Measurements from ENCODE around the gene MRPL52.
A peak's percentile ranks its signal among the peaks of the same experiment; 100 is the strongest.
"Not testable (repeated sequence)": the region's sequence is repeated elsewhere in the genome, so short reads cannot be mapped to it uniquely, and the experiment has no call there.

MRPL52 gene

GRCh38 chr14:22848351-22849164 lies 18.9 kb downstream of the MRPL52 start:
- no peak overlapping the region for H2AFZ ChIP-seq (ENCODE audit: low read length, unreplicated experiment)
- peak overlapping the region; percentile 16 for H3K4me3 ChIP-seq (ENCODE audit: low read depth, low read length)
- H3K27ac ChIP-seq (ENCODE audit: low read depth, low read length): peak overlapping the region; percentile 100
- H3K79me2 ChIP-seq (ENCODE audit: control insufficient read depth, insufficient read depth, low read length, unreplicated experiment): peaks cover under 1% of the 10 kb centered on the region
- peaks cover 14% of the 10 kb centered on the region; the same call in 1 of the 2 replicates for H3K36me3 ChIP-seq (ENCODE audit: insufficient read depth, low read length)
- peaks cover 77% of the 10 kb centered on the region for H3K4me1 ChIP-seq (ENCODE audit: control insufficient read depth, insufficient read depth, low read length, unreplicated experiment)
- no peaks in the 10 kb centered on the region for H3K27me3 ChIP-seq (ENCODE audit: insufficient read depth, low read length)

GRCh38 chr14:22849212-22849819 lies 19.6 kb downstream of the MRPL52 start:
- Histone ChIP-seq H3K27ac (ENCODE audit: low read depth, low read length) (peak overlapping the region; percentile 100), H3K27me3 (ENCODE audit: insufficient read depth, low read length) (no peaks in the 10 kb centered on the region), H3K79me2 (ENCODE audit: control insufficient read depth, insufficient read depth, low read length, unreplicated experiment) (no peaks in the 10 kb centered on the region), H3K4me3 (ENCODE audit: low read depth, low read length) (no peak overlapping the region), H3K36me3 (ENCODE audit: insufficient read depth, low read length) (peaks cover 13% of the 10 kb centered on the region; the same call in 1 of the 2 replicates), H3K4me1 (ENCODE audit: control insufficient read depth, insufficient read depth, low read length, unreplicated experiment) (peaks cover 77% of the 10 kb centered on the region), H2AFZ (ENCODE audit: low read length, unreplicated experiment) (no peak overlapping the region)

GRCh38 chr14:22850944-22851764 lies 21.5 kb downstream of the MRPL52 start:
- Histone ChIP-seq H3K4me3 (ENCODE audit: low read depth, low read length) (peak overlapping the region; percentile 60), H3K79me2 (ENCODE audit: control insufficient read depth, insufficient read depth, low read length, unreplicated experiment) (no peaks in the 10 kb centered on the region), H3K36me3 (ENCODE audit: insufficient read depth, low read length) (no peaks in the 10 kb centered on the region), H3K27ac (ENCODE audit: low read depth, low read length) (peak overlapping the region; percentile 100), H2AFZ (ENCODE audit: low read length, unreplicated experiment) (no peak overlapping the region), H3K4me1 (ENCODE audit: control insufficient read depth, insufficient read depth, low read length, unreplicated experiment) (peaks cover 68% of the 10 kb centered on the region), H3K27me3 (ENCODE audit: insufficient read depth, low read length) (no peaks in the 10 kb centered on the region)

- Histone ChIP-seq H3K4me1 (ENCODE audit: control insufficient read depth, insufficient read depth, low read length, unreplicated experiment) (peaks cover 58% of the 10 kb centered on the region), H3K27ac (ENCODE audit: low read depth, low read length) (peak overlapping the region; percentile 100)
- H3K36me3 ChIP-seq (ENCODE audit: insufficient read depth, low read length); H2AFZ ChIP-seq (ENCODE audit: low read length, unreplicated experiment); H3K27me3 ChIP-seq (ENCODE audit: insufficient read depth, low read length); H3K4me3 ChIP-seq (ENCODE audit: low read depth, low read length); H3K79me2 ChIP-seq (ENCODE audit: control insufficient read depth, insufficient read depth, low read length, unreplicated experiment): not testable (repeated sequence)
Observed at GRCh38 chr14:22852178-22852577, 22.5 kb downstream of the MRPL52 start.

- H3K79me2 ChIP-seq (ENCODE audit: control insufficient read depth, insufficient read depth, low read length, unreplicated experiment): no peaks in the 10 kb centered on the region
- no peaks in the 10 kb centered on the region; the same call in 1 of the 2 replicates for H3K36me3 ChIP-seq (ENCODE audit: insufficient read depth, low read length)
- no peaks in the 10 kb centered on the region for H3K27me3 ChIP-seq (ENCODE audit: insufficient read depth, low read length)
- peak overlapping the region; percentile 100 for H2AFZ ChIP-seq (ENCODE audit: low read length, unreplicated experiment)
- H3K4me1 ChIP-seq (ENCODE audit: control insufficient read depth, insufficient read depth, low read length, unreplicated experiment): peaks cover 57% of the 10 kb centered on the region
- peak overlapping the region; percentile 100 for H3K27ac ChIP-seq (ENCODE audit: low read depth, low read length)
- 0 out of 2 replicates have a peak overlapping the region, but pooled peaks have one; percentile 79 for H3K4me3 ChIP-seq (ENCODE audit: low read depth, low read length)
Observed at GRCh38 chr14:22852599-22852939, 22.9 kb downstream of the MRPL52 start.

DNA sequence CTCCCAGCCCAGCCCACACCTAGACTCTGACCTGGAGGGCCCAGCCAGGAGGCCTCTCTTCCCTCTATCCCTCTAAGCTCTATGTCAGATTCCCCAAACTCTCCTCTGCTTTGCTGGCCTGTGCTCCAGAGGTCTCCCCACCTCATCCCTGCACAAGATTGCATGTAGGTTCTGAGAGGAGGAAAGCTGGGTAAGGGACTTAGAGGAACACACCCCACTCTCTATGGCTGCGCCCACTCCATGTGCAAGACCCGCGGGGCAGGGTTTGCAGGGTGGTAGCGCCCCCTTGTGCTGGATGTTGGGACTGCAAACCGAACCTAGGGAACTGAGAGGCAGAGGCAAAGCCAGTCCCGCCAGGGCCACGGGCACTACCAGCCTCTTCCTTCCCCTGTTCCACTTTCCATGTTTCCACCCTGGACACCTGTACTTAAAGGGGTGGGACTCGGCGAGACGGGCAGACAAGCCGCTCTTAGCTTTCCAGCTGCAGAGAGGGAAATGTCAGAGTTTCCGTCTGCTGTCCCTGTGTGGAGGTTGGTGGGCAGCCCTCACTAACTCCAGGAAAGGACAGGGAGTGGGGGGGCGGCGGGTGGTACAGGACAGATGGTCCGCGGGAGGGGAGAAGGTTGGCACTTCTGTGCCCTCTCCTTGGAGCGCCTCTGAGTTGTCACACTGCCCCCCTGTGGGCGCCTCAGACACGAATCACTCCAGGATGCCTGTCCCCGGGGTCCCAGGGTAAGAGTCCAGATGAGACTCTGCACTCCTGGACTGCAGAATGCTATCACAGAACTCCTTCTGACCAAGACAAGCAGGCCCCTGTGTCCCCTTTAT lies 23.5 kb downstream of the MRPL52 start:
- H3K27ac ChIP-seq (ENCODE audit: low read depth, low read length): peak overlapping the region; percentile 100
- peaks cover 51% of the 10 kb centered on the region for H3K4me1 ChIP-seq (ENCODE audit: control insufficient read depth, insufficient read depth, low read length, unreplicated experiment)
- no peaks in the 10 kb centered on the region for H3K79me2 ChIP-seq (ENCODE audit: control insufficient read depth, insufficient read depth, low read length, unreplicated experiment)
- H2AFZ ChIP-seq (ENCODE audit: low read length, unreplicated experiment): peak overlapping the region; percentile 100
- H3K4me3 ChIP-seq (ENCODE audit: low read depth, low read length): peak overlapping the region; percentile 79
- no peaks in the 10 kb centered on the region; the same call in 1 of the 2 replicates for H3K36me3 ChIP-seq (ENCODE audit: insufficient read depth, low read length)
- H3K27me3 ChIP-seq (ENCODE audit: insufficient read depth, low read length): no peaks in the 10 kb centered on the region

DNA sequence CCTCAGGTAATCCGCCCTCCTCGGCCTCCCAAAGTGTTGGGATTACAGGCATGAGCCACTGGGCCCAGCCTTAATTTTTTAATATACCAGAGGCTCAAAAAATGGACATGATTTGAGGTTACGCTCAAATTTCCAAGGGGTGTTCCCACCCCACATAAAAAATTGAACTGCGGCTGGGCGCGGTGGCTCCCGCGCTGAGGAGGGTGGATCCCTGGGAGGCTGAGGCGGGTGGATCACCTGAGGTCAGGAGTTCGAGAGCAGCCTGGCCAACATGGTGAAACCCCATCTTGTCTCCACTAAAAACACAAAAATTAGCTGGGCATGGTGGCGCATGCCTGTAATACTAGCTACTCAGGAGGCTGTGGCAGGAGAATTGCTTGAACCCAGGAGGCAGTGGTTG lies 24.6 kb downstream of the MRPL52 start:
- not testable (repeated sequence) for H3K79me2 ChIP-seq (ENCODE audit: control insufficient read depth, insufficient read depth, low read length, unreplicated experiment)
- H3K4me1 ChIP-seq (ENCODE audit: control insufficient read depth, insufficient read depth, low read length, unreplicated experiment): peaks cover 40% of the 10 kb centered on the region

DNA sequence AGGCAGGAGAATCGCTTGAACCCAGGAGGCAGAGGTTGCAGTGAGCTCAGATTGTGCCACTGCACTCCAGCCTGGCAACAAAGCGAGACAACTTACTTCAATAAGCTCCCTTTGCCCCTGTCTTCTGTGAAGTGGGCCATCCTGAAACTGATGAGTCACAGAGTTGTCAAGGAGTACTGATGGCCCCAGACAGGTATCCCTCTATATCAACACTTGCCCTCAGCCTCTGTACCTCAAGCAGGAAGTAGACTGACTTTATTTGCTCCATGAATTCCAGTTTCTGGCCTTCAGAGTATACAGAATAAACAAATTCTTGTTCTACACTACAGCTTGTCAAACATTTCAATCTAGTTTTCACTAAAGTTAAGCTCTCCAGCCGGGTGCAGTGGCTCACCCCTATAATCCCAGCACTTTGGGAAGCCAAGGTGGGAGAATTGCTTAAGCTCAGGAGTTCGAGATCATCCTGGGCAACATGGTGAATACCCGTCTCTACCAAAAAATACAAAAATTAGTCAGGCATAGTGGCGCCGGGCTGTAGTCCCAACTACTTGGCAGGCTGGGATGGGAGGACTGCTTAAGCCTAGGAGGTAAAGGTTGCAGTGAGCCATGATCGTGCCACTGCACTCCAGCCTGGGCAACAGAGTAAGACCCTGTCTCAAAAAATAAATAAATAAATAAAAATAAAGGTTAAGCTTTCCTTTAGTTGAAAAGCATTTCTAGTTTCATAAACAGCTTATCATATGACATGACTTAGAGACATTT lies 25.5 kb downstream of the MRPL52 start:
- peaks cover 31% of the 10 kb centered on the region for H3K4me1 ChIP-seq (ENCODE audit: control insufficient read depth, insufficient read depth, low read length, unreplicated experiment)
- no peaks in the 10 kb centered on the region for H3K79me2 ChIP-seq (ENCODE audit: control insufficient read depth, insufficient read depth, low read length, unreplicated experiment)
- no peaks in the 10 kb centered on the region for H3K27me3 ChIP-seq (ENCODE audit: insufficient read depth, low read length)
- no peak overlapping the region for H2AFZ ChIP-seq (ENCODE audit: low read length, unreplicated experiment)
- H3K27ac ChIP-seq (ENCODE audit: low read depth, low read length): no peak overlapping the region
- H3K36me3 ChIP-seq (ENCODE audit: insufficient read depth, low read length): no peaks in the 10 kb centered on the region; the same call in 1 of the 2 replicates
- no peak overlapping the region for H3K4me3 ChIP-seq (ENCODE audit: low read depth, low read length)

More for the DNA sequence above, 24.6 kb downstream of the MRPL52 start:
- not testable (repeated sequence) for H3K27ac ChIP-seq (ENCODE audit: low read depth, low read length); H3K4me3 ChIP-seq (ENCODE audit: low read depth, low read length); H3K36me3 ChIP-seq (ENCODE audit: insufficient read depth, low read length); H3K27me3 ChIP-seq (ENCODE audit: insufficient read depth, low read length); H2AFZ ChIP-seq (ENCODE audit: low read length, unreplicated experiment)

DNA sequence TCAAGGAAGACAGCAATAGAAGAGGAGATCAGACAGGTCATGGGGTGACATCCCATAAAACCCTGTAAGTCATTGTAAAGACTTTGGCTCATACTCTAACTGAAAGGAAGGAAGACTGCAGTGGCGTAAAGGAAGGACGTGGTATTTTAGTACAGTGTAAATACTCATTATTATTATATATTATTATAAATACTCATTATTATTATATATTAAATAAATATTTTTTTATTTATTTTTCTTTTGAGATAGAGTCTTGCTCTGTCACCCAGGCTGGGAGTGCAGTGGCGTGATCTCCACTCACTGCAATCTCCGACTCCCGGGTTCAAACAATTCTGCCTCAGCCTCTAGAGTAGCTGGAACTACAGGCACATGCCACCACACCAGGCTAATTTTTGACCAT lies 26.7 kb downstream of the MRPL52 start:
- Histone ChIP-seq H3K79me2 (ENCODE audit: control insufficient read depth, insufficient read depth, low read length, unreplicated experiment) (no peaks in the 10 kb centered on the region), H3K27me3 (ENCODE audit: insufficient read depth, low read length) (no peaks in the 10 kb centered on the region), H3K27ac (ENCODE audit: low read depth, low read length) (no peak overlapping the region), H3K4me1 (ENCODE audit: control insufficient read depth, insufficient read depth, low read length, unreplicated experiment) (peaks cover 19% of the 10 kb centered on the region), H2AFZ (ENCODE audit: low read length, unreplicated experiment) (no peak overlapping the region), H3K4me3 (ENCODE audit: low read depth, low read length) (no peak overlapping the region), H3K36me3 (ENCODE audit: insufficient read depth, low read length) (no peaks in the 10 kb centered on the region; the same call in 1 of the 2 replicates)

Measured in ACC112 (cell line).